ENCODE results near the gene SRD5A1.

The SRD5A1 gene

DNA sequence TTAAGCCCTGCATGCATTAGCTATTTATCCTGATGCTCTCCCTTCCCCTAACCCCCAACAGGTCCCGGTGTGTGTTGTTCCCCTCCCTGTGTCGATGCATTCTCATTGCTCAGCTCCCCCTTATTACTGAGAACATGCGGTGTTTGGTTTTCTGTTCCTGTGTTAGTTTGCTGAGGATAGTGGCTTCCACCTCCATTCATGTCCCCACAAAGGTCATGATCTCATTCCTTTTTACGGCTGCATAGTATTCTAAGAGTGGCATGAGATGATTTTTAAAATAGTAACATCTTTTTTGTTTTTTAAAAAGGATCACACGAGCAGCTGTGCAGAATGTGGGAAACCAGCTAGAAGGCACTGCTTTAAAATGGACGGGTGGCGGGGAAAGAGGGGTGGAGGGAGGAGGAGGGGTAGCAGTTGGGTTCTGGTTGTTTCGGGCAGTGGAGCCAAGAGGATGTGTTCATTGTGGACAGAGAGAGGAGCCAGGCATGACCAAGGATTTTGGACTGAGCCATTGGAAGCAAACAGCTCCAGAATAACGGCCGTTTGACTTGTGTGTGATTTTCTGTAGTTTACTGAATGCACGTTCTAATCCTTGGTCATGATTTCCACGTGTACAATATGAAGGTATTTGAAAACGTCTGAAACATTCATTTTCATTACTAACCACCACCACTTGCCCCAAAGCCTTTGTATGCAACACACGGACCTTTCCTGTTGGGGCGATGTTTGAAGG, 78.3 kb downstream of the SRD5A1 start:
- H4K8ac ChIP-seq (ENCODE audit: low read depth, low read length), result no peak overlapping the region
- no peaks in the 10 kb centered on the region for H3K36me3 ChIP-seq (ENCODE audit: control insufficient read depth, insufficient read depth, low read length)
- no peak overlapping the region for H2AK5ac ChIP-seq (ENCODE audit: low read length)
- H3K23ac ChIP-seq (ENCODE audit: low read length), result peak overlapping the region; percentile 29
- H3K27ac ChIP-seq (ENCODE audit: low read depth, low read length), result peak overlapping the region; percentile 99
- H3K4ac ChIP-seq (ENCODE audit: low read depth, low read length), result no peak overlapping the region
- peaks cover 12% of the 10 kb centered on the region for H3K4me1 ChIP-seq (ENCODE audit: control insufficient read depth, low read depth, low read length)
- peak overlapping the region; percentile 72 for H3K4me3 ChIP-seq (ENCODE audit: low read length)
- no peak overlapping the region for H2BK15ac ChIP-seq (replicated peaks; ENCODE audit: low read depth)
- no peak for DNase-seq
- no peak overlapping the region for H2BK5ac ChIP-seq (ENCODE audit: low read length)
- H3K9ac ChIP-seq (ENCODE audit: low read length), result peak overlapping the region; percentile 89
- H3K79me2 ChIP-seq (ENCODE audit: control insufficient read depth, insufficient read depth, low read length), result peaks cover 23% of the 10 kb centered on the region
- H3K79me1 ChIP-seq (ENCODE audit: low read length), result peaks cover 9% of the 10 kb centered on the region
- no peak overlapping the region for H2BK120ac ChIP-seq (ENCODE audit: low read depth, low read length)
- H3K4me2 ChIP-seq (ENCODE audit: low read length), result peak overlapping the region; percentile 98
- no peaks in the 10 kb centered on the region for H3K27me3 ChIP-seq (ENCODE audit: insufficient read depth, low read length, poor library complexity)
- H3K56ac ChIP-seq (ENCODE audit: low read length), result peak overlapping the region; percentile 97
- no CpG with 5 or more reads among the region's 15 CpGs for WGBS (ENCODE audit: extremely low coverage, insufficient coverage, low lambda C conversion rate)
- no peak overlapping the region for H4K5ac ChIP-seq (ENCODE audit: low read length)
- H3K18ac ChIP-seq (ENCODE audit: low read length), result no peak overlapping the region

- Histone ChIP-seq H3K27ac (ENCODE audit: low read depth, low read length) (peak overlapping the region; percentile 99), H3K56ac (ENCODE audit: low read length) (peak overlapping the region; percentile 97), H3K23ac (ENCODE audit: low read length) (peak overlapping the region; percentile 29), H3K9ac (ENCODE audit: low read length) (peak overlapping the region; percentile 89), H3K4me1 (ENCODE audit: control insufficient read depth, low read depth, low read length) (peaks cover 12% of the 10 kb centered on the region), H3K18ac (ENCODE audit: low read length) (peak overlapping the region; percentile 62), H2BK5ac (ENCODE audit: low read length) (no peak overlapping the region), H3K36me3 (ENCODE audit: control insufficient read depth, insufficient read depth, low read length) (no peaks in the 10 kb centered on the region), H3K79me2 (ENCODE audit: control insufficient read depth, insufficient read depth, low read length) (peaks cover 29% of the 10 kb centered on the region), H3K4me2 (ENCODE audit: low read length) (peak overlapping the region; percentile 98), H3K4me3 (ENCODE audit: low read length) (peak overlapping the region; percentile 72), H2AK5ac (ENCODE audit: low read length) (no peak overlapping the region), H3K4ac (ENCODE audit: low read depth, low read length) (peak overlapping the region; percentile 41), H4K8ac (ENCODE audit: low read depth, low read length) (peak overlapping the region; percentile 58), H2BK120ac (ENCODE audit: low read depth, low read length) (no peak overlapping the region), H2BK15ac (replicated peaks; ENCODE audit: low read depth) (no peak overlapping the region), H3K27me3 (ENCODE audit: insufficient read depth, low read length, poor library complexity) (no peaks in the 10 kb centered on the region), H3K79me1 (ENCODE audit: low read length) (peaks cover 14% of the 10 kb centered on the region), H4K5ac (ENCODE audit: low read length) (no peak overlapping the region)
- WGBS (ENCODE audit: extremely low coverage, insufficient coverage, low lambda C conversion rate), result no CpG with 5 or more reads among the region's 36 CpGs
- DNase-seq, result peak; percentile 67
These were observed 78.9 kb downstream of the SRD5A1 start for GRCh38 chr5:6712142-6712576.

DNA sequence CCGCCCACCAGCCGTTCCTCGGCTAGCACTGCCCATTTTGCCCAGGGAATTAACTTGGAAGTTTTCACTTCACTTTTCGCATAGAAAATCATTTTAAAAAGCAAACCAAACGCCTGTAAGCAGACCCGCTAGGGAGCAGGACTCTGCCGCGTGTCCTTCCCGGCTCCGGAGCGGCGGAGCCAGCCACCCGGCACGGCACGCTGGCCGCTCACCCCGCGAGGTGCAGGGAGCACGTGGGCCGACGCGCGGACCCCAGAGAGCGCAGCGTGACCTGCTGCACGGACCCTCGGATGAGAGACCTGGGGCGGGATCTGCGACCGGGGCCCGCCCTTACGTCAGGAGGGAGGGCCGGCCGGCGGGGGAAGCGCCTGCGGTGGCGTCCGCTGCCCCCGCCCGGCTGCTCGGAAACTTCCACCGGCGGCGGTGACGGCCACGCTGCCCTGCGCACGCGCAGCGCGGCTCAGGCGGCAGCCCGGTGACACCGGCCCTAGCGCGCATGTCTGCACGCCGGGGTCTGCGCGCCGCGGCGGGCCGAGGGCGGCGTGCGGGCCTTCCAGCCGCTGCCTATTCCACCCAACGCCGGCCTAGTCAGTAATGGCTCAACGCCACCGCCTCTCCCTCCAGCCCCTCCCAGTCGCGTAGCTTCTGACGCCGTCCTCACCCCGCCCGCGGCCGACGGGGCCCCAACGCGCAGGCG, 79.5 kb downstream of the SRD5A1 start:
- H4K8ac ChIP-seq (ENCODE audit: low read depth, low read length), result peak overlapping the region; percentile 58
- peak overlapping the region; percentile 50 for H2BK5ac ChIP-seq (ENCODE audit: low read length)
- H2BK15ac ChIP-seq (replicated peaks; ENCODE audit: low read depth), result no peak overlapping the region
- peak overlapping the region; percentile 97 for H3K56ac ChIP-seq (ENCODE audit: low read length)
- peak overlapping the region; percentile 99 for H3K27ac ChIP-seq (ENCODE audit: low read depth, low read length)
- no peaks in the 10 kb centered on the region for H3K36me3 ChIP-seq (ENCODE audit: control insufficient read depth, insufficient read depth, low read length)
- no peak overlapping the region for H2BK120ac ChIP-seq (ENCODE audit: low read depth, low read length)
- H3K4me2 ChIP-seq (ENCODE audit: low read length), result peak overlapping the region; percentile 98
- H3K4ac ChIP-seq (ENCODE audit: low read depth, low read length), result peak overlapping the region; percentile 41
- H3K4me1 ChIP-seq (ENCODE audit: control insufficient read depth, low read depth, low read length), result peaks cover 12% of the 10 kb centered on the region
- H2AK5ac ChIP-seq (ENCODE audit: low read length), result no peak overlapping the region
- peak overlapping the region; percentile 75 for H3K18ac ChIP-seq (ENCODE audit: low read length)
- DNase-seq, result peak; percentile 98
- H3K23ac ChIP-seq (ENCODE audit: low read length), result no peak overlapping the region
- H3K9ac ChIP-seq (ENCODE audit: low read length), result peak overlapping the region; percentile 89
- no CpG with 5 or more reads among the region's 85 CpGs for WGBS (ENCODE audit: extremely low coverage, insufficient coverage, low lambda C conversion rate)
- H3K4me3 ChIP-seq (ENCODE audit: low read length), result peak overlapping the region; percentile 72
- H4K5ac ChIP-seq (ENCODE audit: low read length), result no peak overlapping the region
- H3K79me2 ChIP-seq (ENCODE audit: control insufficient read depth, insufficient read depth, low read length), result peaks cover 35% of the 10 kb centered on the region
- H3K27me3 ChIP-seq (ENCODE audit: insufficient read depth, low read length, poor library complexity), result no peaks in the 10 kb centered on the region
- peaks cover 18% of the 10 kb centered on the region for H3K79me1 ChIP-seq (ENCODE audit: low read length)

DNA sequence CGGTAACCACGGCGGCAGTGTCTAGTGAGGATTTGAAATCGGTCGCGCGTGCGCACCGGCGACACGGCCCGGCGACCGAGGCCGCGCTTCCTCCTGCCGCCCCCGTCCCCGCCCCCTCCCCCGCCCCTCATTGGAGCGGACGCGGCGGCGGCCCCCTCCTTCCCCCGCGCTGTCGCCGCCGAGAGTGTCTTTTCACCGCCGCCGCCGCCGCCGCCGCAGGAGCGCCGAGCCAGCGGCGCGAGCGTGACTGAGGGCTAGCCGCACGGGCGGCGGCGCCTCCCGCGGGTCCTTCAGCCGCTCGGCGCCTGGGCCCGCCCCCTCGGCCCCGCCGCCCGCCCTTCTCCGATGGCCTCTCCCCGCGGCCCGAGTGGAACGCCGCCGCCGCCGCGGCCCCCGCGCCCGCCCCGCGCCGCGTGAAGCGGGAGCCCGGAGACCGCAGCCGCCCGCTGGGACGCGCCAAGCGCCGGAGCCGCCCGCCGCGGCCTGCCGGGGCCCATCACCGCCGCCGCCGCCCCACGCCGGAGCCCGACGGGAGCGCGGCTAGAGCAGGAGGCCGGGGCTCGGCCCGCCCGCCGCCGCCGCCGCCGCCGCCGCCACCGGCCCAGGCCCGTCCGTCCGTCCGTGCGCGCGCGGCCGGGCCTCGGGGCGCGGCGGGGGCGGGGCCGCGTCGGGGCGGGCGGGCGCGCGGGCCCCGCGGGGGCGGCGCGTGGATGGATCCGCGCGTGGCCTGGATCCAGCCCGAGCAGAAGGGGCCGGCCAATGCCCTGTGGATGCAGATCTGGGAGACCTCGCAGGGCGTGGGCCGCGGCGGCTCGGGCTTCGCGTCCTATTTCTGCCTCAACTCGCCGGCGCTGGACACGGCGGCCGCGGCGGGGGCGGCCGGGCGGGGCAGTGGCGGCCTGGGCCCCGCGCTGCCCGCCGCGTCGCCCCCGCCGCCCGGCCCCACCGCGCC, 80.3 kb downstream of the SRD5A1 start, which contains the start of gene TENT4A:
Gene TENT4A (plus strand): TSS at position 159 of the 952 bp plus-strand sequence. CDS start 552 bp downstream, at position 711.
- no peak for DNase-seq

DNA sequence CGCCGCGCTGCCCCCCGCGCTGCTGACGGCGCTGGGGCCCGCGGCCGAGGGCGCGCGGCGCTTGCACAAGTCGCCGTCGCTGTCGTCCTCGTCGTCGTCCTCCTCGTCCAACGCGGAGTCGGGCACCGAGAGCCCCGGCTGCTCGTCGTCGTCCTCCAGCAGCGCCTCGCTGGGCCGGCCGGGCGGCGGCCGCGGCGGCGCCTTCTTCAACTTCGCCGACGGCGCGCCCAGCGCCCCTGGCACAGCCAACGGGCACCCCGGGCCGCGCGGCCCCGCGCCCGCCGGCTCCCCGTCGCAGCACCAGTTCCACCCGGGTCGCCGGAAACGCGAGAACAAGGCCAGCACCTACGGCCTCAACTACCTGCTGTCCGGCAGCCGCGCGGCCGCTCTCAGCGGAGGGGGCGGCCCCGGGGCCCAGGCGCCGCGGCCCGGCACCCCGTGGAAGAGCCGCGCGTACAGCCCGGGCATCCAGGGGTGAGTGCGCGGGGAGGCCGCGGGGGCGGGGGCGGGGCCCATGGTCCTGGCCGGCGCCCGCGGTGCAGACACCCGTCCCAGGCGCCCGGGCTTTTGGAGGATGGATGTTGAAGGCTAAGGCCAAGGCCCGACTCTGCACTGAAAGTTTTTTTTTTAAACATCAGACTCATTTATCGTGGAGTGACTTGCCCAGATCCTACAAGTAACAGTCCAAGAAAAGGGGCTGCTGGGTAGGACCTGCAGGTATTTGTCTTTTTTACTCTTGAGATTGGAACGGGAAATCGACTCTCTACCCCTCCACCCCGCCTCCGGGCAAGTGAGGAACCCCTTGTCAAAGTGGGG, 81.2 kb downstream of the SRD5A1 start:
- Histone ChIP-seq H3K4ac (ENCODE audit: low read depth, low read length) (peak overlapping the region; percentile 44), H4K5ac (ENCODE audit: low read length) (no peak overlapping the region), H2AK5ac (ENCODE audit: low read length) (no peak overlapping the region), H4K8ac (ENCODE audit: low read depth, low read length) (no peak overlapping the region), H3K79me2 (ENCODE audit: control insufficient read depth, insufficient read depth, low read length) (peaks cover 49% of the 10 kb centered on the region), H3K27ac (ENCODE audit: low read depth, low read length) (no peak overlapping the region), H2BK5ac (ENCODE audit: low read length) (no peak overlapping the region), H2BK120ac (ENCODE audit: low read depth, low read length) (no peak overlapping the region), H3K56ac (ENCODE audit: low read length) (peak overlapping the region; percentile 88), H3K4me3 (ENCODE audit: low read length) (peak overlapping the region; percentile 34), H3K4me1 (ENCODE audit: control insufficient read depth, low read depth, low read length) (peaks cover 12% of the 10 kb centered on the region), H3K9ac (ENCODE audit: low read length) (peak overlapping the region; percentile 87), H2BK15ac (replicated peaks; ENCODE audit: low read depth) (no peak overlapping the region), H3K79me1 (ENCODE audit: low read length) (peaks cover 27% of the 10 kb centered on the region), H3K36me3 (ENCODE audit: control insufficient read depth, insufficient read depth, low read length) (no peaks in the 10 kb centered on the region), H3K27me3 (ENCODE audit: insufficient read depth, low read length, poor library complexity) (no peaks in the 10 kb centered on the region), H3K4me2 (ENCODE audit: low read length) (peak overlapping the region; percentile 65), H3K23ac (ENCODE audit: low read length) (no peak overlapping the region), H3K18ac (ENCODE audit: low read length) (peak overlapping the region; percentile 95)
- no peak for DNase-seq
- WGBS (ENCODE audit: extremely low coverage, insufficient coverage, low lambda C conversion rate), result no CpG with 5 or more reads among the region's 99 CpGs

More for the DNA sequence above, 80.3 kb downstream of the SRD5A1 start, which contains the start of gene TENT4A:
- H4K8ac ChIP-seq (ENCODE audit: low read depth, low read length), result peak within 1 kb of the TSS; percentile 58
- H3K56ac ChIP-seq (ENCODE audit: low read length), result peak within 1 kb of the TSS; percentile 97
- no peak within 1 kb of the TSS for H2BK15ac ChIP-seq (replicated peaks; ENCODE audit: low read depth)
- H4K5ac ChIP-seq (ENCODE audit: low read length), result no peak within 1 kb of the TSS
- WGBS (ENCODE audit: extremely low coverage, insufficient coverage, low lambda C conversion rate), result no CpG with 5 or more reads among the region's 174 CpGs
- H3K79me1 ChIP-seq (ENCODE audit: low read length), result peaks cover 25% of the 10 kb centered on the region
- H3K27me3 ChIP-seq (ENCODE audit: insufficient read depth, low read length, poor library complexity), result no peaks in the 10 kb centered on the region
- H3K9ac ChIP-seq (ENCODE audit: low read length), result peak within 1 kb of the TSS; percentile 89
- H2BK120ac ChIP-seq (ENCODE audit: low read depth, low read length), result no peak within 1 kb of the TSS
- H2BK5ac ChIP-seq (ENCODE audit: low read length), result peak within 1 kb of the TSS; percentile 50
- H3K18ac ChIP-seq (ENCODE audit: low read length), result peak within 1 kb of the TSS; percentile 95
- peak within 1 kb of the TSS; percentile 72 for H3K4me3 ChIP-seq (ENCODE audit: low read length)
- H3K4me1 ChIP-seq (ENCODE audit: control insufficient read depth, low read depth, low read length), result peaks cover 12% of the 10 kb centered on the region
- H3K36me3 ChIP-seq (ENCODE audit: control insufficient read depth, insufficient read depth, low read length), result no peaks in the 10 kb centered on the region
- peak within 1 kb of the TSS; percentile 99 for H3K27ac ChIP-seq (ENCODE audit: low read depth, low read length)
- peak within 1 kb of the TSS; percentile 92 for H3K4ac ChIP-seq (ENCODE audit: low read depth, low read length)
- no peak within 1 kb of the TSS for H2AK5ac ChIP-seq (ENCODE audit: low read length)
- peak within 1 kb of the TSS; percentile 29 for H3K23ac ChIP-seq (ENCODE audit: low read length)
- H3K79me2 ChIP-seq (ENCODE audit: control insufficient read depth, insufficient read depth, low read length), result peaks cover 43% of the 10 kb centered on the region
- H3K4me2 ChIP-seq (ENCODE audit: low read length), result peak within 1 kb of the TSS; percentile 98
